T-helper 1 cell treated with Interleukin-12 subunit alpha and Interleukin-12 subunit beta and Interleukin-4 antibody, amounts not matched to agents 30 μg/mL and 1 μg/mL, for 36 hours (primary cell): ENCODE results near the gene UQCR11.

Experiments used
- H3K27ac Mint-ChIP-seq: one replicate; pipeline ENCODE4 v1.8.0; 2021; ENCODE audit warnings: mild to moderate bottlenecking, mixed read lengths
- H3K27me3 Mint-ChIP-seq: one replicate; pipeline ENCODE4 v1.8.0; 2021; ENCODE audit warnings: low read depth, mixed read lengths
- H3K36me3 Mint-ChIP-seq: one replicate; pipeline ENCODE4 v1.8.0; 2021; ENCODE audit warnings: low read depth, mixed read lengths
- H3K4me1 Mint-ChIP-seq: one replicate; pipeline ENCODE4 v1.8.0; 2021; ENCODE audit warnings: low read depth, mixed read lengths
- H3K4me3 Mint-ChIP-seq: one replicate; pipeline ENCODE4 v1.8.0; 2021; ENCODE audit warnings: mild to moderate bottlenecking, moderate library complexity, mixed read lengths
- H3K9me3 Mint-ChIP-seq: one replicate; pipeline ENCODE4 v1.8.0; 2021; ENCODE audit warnings: mixed read lengths

Gene UQCR11

GRCh38 chr19:1561236-1561842, 43.9 kb downstream of the UQCR11 start:
- no peaks in the 10 kb centered on the region for H3K36me3 Mint-ChIP-seq
- no peaks in the 10 kb centered on the region for H3K4me1 Mint-ChIP-seq

GRCh38 chr19:1560286-1560882, 44.9 kb downstream of the UQCR11 start:
- peaks cover 4% of the 10 kb centered on the region for H3K27me3 Mint-ChIP-seq
- no peak overlapping the region for H3K4me3 Mint-ChIP-seq
- H3K9me3 Mint-ChIP-seq = no peaks in the 10 kb centered on the region
- no peak overlapping the region for H3K27ac Mint-ChIP-seq
- no peaks in the 10 kb centered on the region for H3K36me3 Mint-ChIP-seq
- no peaks in the 10 kb centered on the region for H3K4me1 Mint-ChIP-seq

More at GRCh38 chr19:1561236-1561842, 43.9 kb downstream of the UQCR11 start:
- Mint-ChIP-seq H3K4me3 (no peak overlapping the region), H3K9me3 (no peaks in the 10 kb centered on the region), H3K27ac (no peak overlapping the region), H3K27me3 (peaks cover 4% of the 10 kb centered on the region)

- Mint-ChIP-seq H3K27me3 (no peaks in the 10 kb centered on the region), H3K4me1 (no peaks in the 10 kb centered on the region), H3K4me3 (no peak overlapping the region)
These were observed 46.7 kb downstream of the UQCR11 start for GRCh38 chr19:1558552-1558951.

GRCh38 chr19:1556390-1557070, 48.7 kb downstream of the UQCR11 start:
- Mint-ChIP-seq H3K36me3 (no peaks in the 10 kb centered on the region), H3K4me3 (no peak overlapping the region), H3K27me3 (no peaks in the 10 kb centered on the region), H3K4me1 (no peaks in the 10 kb centered on the region), H3K9me3 (no peaks in the 10 kb centered on the region), H3K27ac (no peak overlapping the region)

More at GRCh38 chr19:1558552-1558951, 46.7 kb downstream of the UQCR11 start:
- no peak overlapping the region for H3K27ac Mint-ChIP-seq
- H3K9me3 Mint-ChIP-seq = no peaks in the 10 kb centered on the region
- no peaks in the 10 kb centered on the region for H3K36me3 Mint-ChIP-seq

DNA sequence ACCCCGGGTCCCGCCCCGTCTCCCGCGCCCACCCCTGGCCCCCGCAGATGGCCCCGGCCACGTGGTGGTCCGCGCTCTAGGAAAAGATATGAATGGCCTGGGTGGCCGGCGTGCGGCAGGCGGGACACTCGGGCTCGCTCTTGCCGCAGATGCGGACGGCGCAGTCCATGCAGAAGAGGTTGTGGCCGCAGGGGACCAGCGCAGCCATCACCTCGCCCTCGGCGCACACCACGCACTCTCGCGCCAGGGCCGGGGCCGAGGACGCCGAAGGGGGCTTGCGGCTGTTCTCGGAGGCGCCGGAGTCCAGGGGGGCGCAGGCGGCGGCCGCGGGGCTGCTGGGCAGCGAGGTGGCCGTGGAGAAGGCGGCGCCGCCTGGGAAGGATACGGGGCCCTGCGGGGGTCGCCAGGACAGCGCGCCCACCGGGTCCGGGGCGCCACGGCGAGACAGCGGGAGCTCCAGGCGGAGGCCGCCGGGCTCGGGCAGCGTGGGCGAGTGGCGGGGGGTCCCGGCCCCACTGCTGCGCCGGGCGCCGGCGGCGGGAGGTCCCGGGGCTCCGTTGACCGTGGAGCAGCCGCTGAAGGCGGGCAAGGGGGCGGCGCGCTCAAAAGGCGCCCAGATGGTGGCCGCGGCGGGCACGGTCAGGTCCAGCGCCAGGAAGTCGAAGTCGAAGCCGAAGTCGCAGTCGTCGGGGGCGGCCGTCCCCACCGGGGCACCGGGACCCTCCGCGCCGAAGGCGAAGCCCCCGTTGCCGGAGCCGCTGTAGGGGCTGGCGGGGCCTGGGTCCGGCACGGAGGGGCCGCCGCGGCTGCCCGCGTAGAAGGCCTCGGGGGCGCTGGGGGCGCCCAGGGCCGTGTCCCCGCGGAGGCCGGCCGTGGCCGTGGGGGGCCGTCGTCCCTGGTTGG, 49.5 kb downstream of the UQCR11 start:
- Mint-ChIP-seq H3K9me3 (no peaks in the 10 kb centered on the region), H3K4me3 (no peak overlapping the region), H3K36me3 (no peaks in the 10 kb centered on the region), H3K4me1 (no peaks in the 10 kb centered on the region), H3K27me3 (no peaks in the 10 kb centered on the region), H3K27ac (no peak overlapping the region)

DNA sequence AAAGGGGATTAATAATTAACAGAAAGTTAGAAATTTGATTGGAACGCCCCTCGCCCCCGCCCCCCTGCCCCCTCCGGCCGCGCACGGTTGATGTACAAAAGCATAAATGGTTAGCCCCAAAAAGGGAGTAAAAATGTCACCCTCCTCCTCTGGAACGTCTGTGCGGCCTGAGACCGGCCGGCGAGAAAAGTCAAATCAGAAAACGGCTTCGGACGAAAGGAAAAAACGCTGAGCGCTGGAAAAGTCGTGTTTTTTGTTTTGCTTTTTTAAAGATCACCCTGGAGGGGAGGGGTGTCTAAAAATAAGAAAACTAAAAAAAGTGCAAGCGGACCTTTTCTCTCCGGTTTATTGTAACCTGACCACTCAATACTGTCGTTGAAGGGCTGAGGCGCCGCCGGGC, 50.3 kb downstream of the UQCR11 start:
- no peaks in the 10 kb centered on the region for H3K27me3 Mint-ChIP-seq
- H3K36me3 Mint-ChIP-seq = no peaks in the 10 kb centered on the region
- H3K4me3 Mint-ChIP-seq = no peak overlapping the region
- H3K9me3 Mint-ChIP-seq = no peaks in the 10 kb centered on the region
- no peaks in the 10 kb centered on the region for H3K4me1 Mint-ChIP-seq
- no peak overlapping the region for H3K27ac Mint-ChIP-seq

GRCh38 chr19:1553415-1553814, 51.8 kb downstream of the UQCR11 start:
- Mint-ChIP-seq H3K4me1 (no peaks in the 10 kb centered on the region), H3K4me3 (no peak overlapping the region), H3K27me3 (peaks cover 3% of the 10 kb centered on the region), H3K36me3 (no peaks in the 10 kb centered on the region), H3K9me3 (no peaks in the 10 kb centered on the region), H3K27ac (no peak overlapping the region)

- Mint-ChIP-seq H3K9me3 (no peaks in the 10 kb centered on the region), H3K4me3 (no peak overlapping the region), H3K27me3 (peaks cover 7% of the 10 kb centered on the region), H3K27ac (no peak overlapping the region), H3K36me3 (no peaks in the 10 kb centered on the region), H3K4me1 (no peaks in the 10 kb centered on the region)
These were observed 53.9 kb downstream of the UQCR11 start for GRCh38 chr19:1551068-1552040.

DNA sequence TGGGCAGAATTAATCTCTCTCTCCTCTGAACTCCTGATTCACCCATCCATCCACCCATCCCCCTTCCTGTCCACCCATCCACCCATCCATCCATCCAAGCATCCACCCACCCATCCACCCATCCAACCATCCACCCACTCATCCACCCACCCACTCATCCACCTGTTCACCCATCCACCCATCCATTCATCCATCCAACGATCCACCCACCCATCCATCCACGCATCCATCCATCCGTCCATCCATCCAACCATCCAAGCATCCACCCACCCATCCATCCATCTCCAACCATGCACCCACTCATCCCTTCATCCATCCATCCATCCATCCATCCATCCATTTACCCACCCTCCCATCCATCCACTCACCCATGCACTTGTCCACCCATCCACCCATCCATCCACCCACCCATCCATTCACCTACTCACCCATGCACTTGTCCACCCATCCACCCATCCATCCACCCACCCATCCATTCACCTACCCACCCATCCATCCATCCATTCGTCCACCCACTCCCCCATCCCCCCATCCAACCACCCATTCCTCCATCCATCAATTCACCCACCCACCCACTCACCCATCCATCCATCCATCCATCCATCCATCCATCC, 55.8 kb downstream of the UQCR11 start:
- Mint-ChIP-seq H3K27ac (no peak overlapping the region), H3K9me3 (no peaks in the 10 kb centered on the region), H3K4me1 (peaks cover 2% of the 10 kb centered on the region), H3K36me3 (no peaks in the 10 kb centered on the region), H3K27me3 (peaks cover 7% of the 10 kb centered on the region), H3K4me3 (no peak overlapping the region)
